ENCODE measurements around the gene UNC5C. TPM values are rescaled to one million over a fixed set of nuclear protein-coding genes. Genes with fewer than 3 reads are reported as not detected.
A peak's percentile ranks its signal among the peaks of the same experiment; 100 is the strongest.
"Not testable (repeated sequence)": the region's sequence is repeated elsewhere in the genome, so short reads cannot be mapped to it uniquely, and the experiment has no call there.

The UNC5C gene
- total RNA-seq, 2 donors from 2014 or later, result not detected

- peaks cover 6 to 7% of the 10 kb centered on the region in 2 donors for H3K27me3 Mint-ChIP-seq
- ATAC-seq (peak in 1 of 2 donors; percentile 50), DNase-seq (ENCODE audit: low spot score) (no peak)
- H3K27ac Mint-ChIP-seq, result no peak overlapping the region
- H3K36me3 Mint-ChIP-seq, result no peaks in the 10 kb centered on the region
- no peaks in the 10 kb centered on the region for H3K9me3 Mint-ChIP-seq
- no peak overlapping the region for H3K4me3 Mint-ChIP-seq
- H3K4me1 Mint-ChIP-seq (ENCODE audit: low read depth in 2 of 2), result peaks cover 17 to 37% of the 10 kb centered on the region in 2 donors
Observed at GRCh38 chr4:95161781-95162469, 386.8 kb downstream of the UNC5C start.

- H3K27ac Mint-ChIP-seq, result peak overlapping the region in 1 of 2 donors; percentile 30
- ATAC-seq, result no peak
Observed at GRCh38 chr4:95159384-95159783, 389.4 kb downstream of the UNC5C start.

GRCh38 chr4:95158626-95159025, 390.1 kb downstream of the UNC5C start:
- Mint-ChIP-seq H3K9me3 (no peaks in the 10 kb centered on the region), H3K4me1 (ENCODE audit: low read depth in 2 of 2) (peaks cover 29 to 42% of the 10 kb centered on the region in 2 donors), H3K4me3 (no peak overlapping the region), H3K27ac (peak overlapping the region in 1 of 2 donors; percentile 30), H3K27me3 (peaks cover 6 to 7% of the 10 kb centered on the region in 2 donors), H3K36me3 (no peaks in the 10 kb centered on the region)
- DNase-seq (ENCODE audit: low spot score), result no peak
- ATAC-seq, result no peak

More at GRCh38 chr4:95159384-95159783, 389.4 kb downstream of the UNC5C start:
- Mint-ChIP-seq H3K36me3 (no peaks in the 10 kb centered on the region), H3K9me3 (no peaks in the 10 kb centered on the region), H3K4me1 (ENCODE audit: low read depth in 2 of 2) (peaks cover 29 to 42% of the 10 kb centered on the region in 2 donors), H3K27me3 (peaks cover 6 to 7% of the 10 kb centered on the region in 2 donors), H3K4me3 (no peak overlapping the region)
- no peak for DNase-seq (ENCODE audit: low spot score)

- H3K4me3 Mint-ChIP-seq, result no peak overlapping the region
- H3K4me1 Mint-ChIP-seq (ENCODE audit: low read depth in 2 of 2), result peaks cover 29 to 42% of the 10 kb centered on the region in 2 donors
- no peaks in the 10 kb centered on the region for H3K9me3 Mint-ChIP-seq
- no peak overlapping the region for H3K27ac Mint-ChIP-seq
- H3K27me3 Mint-ChIP-seq, result peaks cover 6 to 7% of the 10 kb centered on the region in 2 donors
- ATAC-seq, result no peak
- H3K36me3 Mint-ChIP-seq, result no peaks in the 10 kb centered on the region
- no peak for DNase-seq (ENCODE audit: low spot score)
Observed at GRCh38 chr4:95158045-95158444, 390.7 kb downstream of the UNC5C start.

GRCh38 chr4:95157596-95157995, 391.2 kb downstream of the UNC5C start:
- peaks cover 29 to 39% of the 10 kb centered on the region in 2 donors for H3K4me1 Mint-ChIP-seq (ENCODE audit: low read depth in 2 of 2)
- H3K27ac Mint-ChIP-seq, result no peak overlapping the region
- H3K4me3 Mint-ChIP-seq, result no peak overlapping the region
- DNase-seq (ENCODE audit: low spot score) (no peak), ATAC-seq (no peak)
- no peaks in the 10 kb centered on the region for H3K9me3 Mint-ChIP-seq
- H3K27me3 Mint-ChIP-seq, result peaks cover 6 to 7% of the 10 kb centered on the region in 2 donors
- no peaks in the 10 kb centered on the region for H3K36me3 Mint-ChIP-seq

- no peak for ATAC-seq
- H3K27ac Mint-ChIP-seq, result no peak overlapping the region
Observed at GRCh38 chr4:95156452-95156765, 392.4 kb downstream of the UNC5C start.

GRCh38 chr4:95155759-95156451, 392.9 kb downstream of the UNC5C start:
- Mint-ChIP-seq H3K27ac (no peak overlapping the region), H3K4me3 (peak overlapping the region; percentile 30), H3K4me1 (ENCODE audit: low read depth in 2 of 2) (peaks cover 25 to 27% of the 10 kb centered on the region in 2 donors), H3K27me3 (peaks cover 5 to 7% of the 10 kb centered on the region in 2 donors), H3K36me3 (no peaks in the 10 kb centered on the region), H3K9me3 (no peaks in the 10 kb centered on the region)
- peak; percentile 17 to 61 for ATAC-seq
- no peak for DNase-seq (ENCODE audit: low spot score)

More at GRCh38 chr4:95156452-95156765, 392.4 kb downstream of the UNC5C start:
- peaks cover 25 to 32% of the 10 kb centered on the region in 2 donors for H3K4me1 Mint-ChIP-seq (ENCODE audit: low read depth in 2 of 2)
- DNase-seq (ENCODE audit: low spot score), result no peak
- H3K36me3 Mint-ChIP-seq, result no peaks in the 10 kb centered on the region
- H3K9me3 Mint-ChIP-seq, result no peaks in the 10 kb centered on the region
- peak overlapping the region; percentile 29 for H3K4me3 Mint-ChIP-seq
- H3K27me3 Mint-ChIP-seq, result peaks cover 6 to 7% of the 10 kb centered on the region in 2 donors

- DNase-seq (ENCODE audit: low spot score) (no peak), ATAC-seq (no peak)
- Mint-ChIP-seq H3K9me3 (no peaks in the 10 kb centered on the region), H3K36me3 (no peaks in the 10 kb centered on the region), H3K4me3 (no peak overlapping the region), H3K27me3 (peaks cover 0 to under 1% of the 10 kb centered on the region in 2 donors), H3K27ac (no peak overlapping the region), H3K4me1 (ENCODE audit: low read depth in 2 of 2) (peaks cover 10 to 12% of the 10 kb centered on the region in 2 donors)
Observed at GRCh38 chr4:95153182-95153581, 395.6 kb downstream of the UNC5C start.

- no peak overlapping the region for H3K4me3 Mint-ChIP-seq
- peaks cover 8 to 10% of the 10 kb centered on the region in 2 donors for H3K4me1 Mint-ChIP-seq (ENCODE audit: low read depth in 2 of 2)
- ATAC-seq, result no peak
Observed at GRCh38 chr4:95151255-95151654, 397.5 kb downstream of the UNC5C start.

GRCh38 chr4:95142932-95143331, 405.8 kb downstream of the UNC5C start:
- peaks cover 0 to 7% of the 10 kb centered on the region in 2 donors for H3K27me3 Mint-ChIP-seq
- H3K27ac Mint-ChIP-seq, result no peak overlapping the region
- ATAC-seq (no peak), DNase-seq (ENCODE audit: low spot score) (no peak)
- H3K36me3 Mint-ChIP-seq, result peaks cover 5% of the 10 kb centered on the region
- H3K9me3 Mint-ChIP-seq, result peaks cover 6% of the 10 kb centered on the region
- no peaks in the 10 kb centered on the region for H3K4me1 Mint-ChIP-seq (ENCODE audit: low read depth in 2 of 2)
- H3K4me3 Mint-ChIP-seq, result no peak overlapping the region

More at GRCh38 chr4:95151255-95151654, 397.5 kb downstream of the UNC5C start:
- H3K36me3 Mint-ChIP-seq, result no peaks in the 10 kb centered on the region
- H3K27me3 Mint-ChIP-seq, result no peaks in the 10 kb centered on the region
- no peak overlapping the region for H3K27ac Mint-ChIP-seq
- no peaks in the 10 kb centered on the region for H3K9me3 Mint-ChIP-seq
- DNase-seq (ENCODE audit: low spot score), result no peak

GRCh38 chr4:95141361-95141760, 407.4 kb downstream of the UNC5C start:
- Mint-ChIP-seq H3K9me3 (peaks cover 8% of the 10 kb centered on the region), H3K4me1 (ENCODE audit: low read depth in 2 of 2) (no peaks in the 10 kb centered on the region), H3K27me3 (peaks cover 0 to 7% of the 10 kb centered on the region in 2 donors), H3K4me3 (no peak overlapping the region), H3K27ac (no peak overlapping the region), H3K36me3 (peaks cover 5% of the 10 kb centered on the region)
- no peak for DNase-seq (ENCODE audit: low spot score)
- ATAC-seq, result no peak

- H3K27me3 Mint-ChIP-seq; H3K36me3 Mint-ChIP-seq; ATAC-seq; H3K4me3 Mint-ChIP-seq; H3K9me3 Mint-ChIP-seq; H3K4me1 Mint-ChIP-seq (ENCODE audit: low read depth in 2 of 2); H3K27ac Mint-ChIP-seq; DNase-seq (ENCODE audit: low spot score): not testable (repeated sequence)
Observed at GRCh38 chr4:95139424-95139823, 409.3 kb downstream of the UNC5C start.

- H3K27ac Mint-ChIP-seq; H3K4me1 Mint-ChIP-seq (ENCODE audit: low read depth in 2 of 2); H3K9me3 Mint-ChIP-seq; H3K4me3 Mint-ChIP-seq; H3K27me3 Mint-ChIP-seq; H3K36me3 Mint-ChIP-seq; DNase-seq (ENCODE audit: low spot score); ATAC-seq: not testable (repeated sequence)
Observed at GRCh38 chr4:95134016-95134415, 414.8 kb downstream of the UNC5C start.

GRCh38 chr4:95129821-95130311, 418.9 kb downstream of the UNC5C start:
- peaks cover 5 to 11% of the 10 kb centered on the region in 2 donors for H3K27me3 Mint-ChIP-seq
- ATAC-seq, result no peak

More at GRCh38 chr4:95129821-95130311, 418.9 kb downstream of the UNC5C start:
- DNase-seq (ENCODE audit: low spot score), result no peak
- Mint-ChIP-seq H3K4me3 (no peak overlapping the region), H3K36me3 (no peaks in the 10 kb centered on the region), H3K27ac (no peak overlapping the region), H3K9me3 (no peaks in the 10 kb centered on the region), H3K4me1 (ENCODE audit: low read depth in 2 of 2) (peaks cover 5% of the 10 kb centered on the region in 2 donors)

Measured in natural killer cell treated with Interleukin-12 subunit alpha and Interleukin-12 subunit beta and Interleukin-15 and Interleukin-18, amount 100 ng/mL, for 72 hours (primary cell).